ENCODE measurements around the gene ATP8B3. TPM values are rescaled to one million over a fixed set of nuclear protein-coding genes. Genes with fewer than 3 reads are reported as not detected.

ATP8B3 gene
- total and polyA plus RNA-seq, 10 of the 15 experiments (the other 5 are each of a cell fraction or from before 2014, with no cell fraction given) = 0.13 to 1.7 (median 0.52) TPM

- POLR2A ChIA-PET = no interaction called here
- SMC1A ChIA-PET (ENCODE audit: uncharacterized antibody, unreplicated experiment) = no interaction called here
- Histone ChIP-seq H4K20me1 (ENCODE audit: control insufficient read depth, insufficient read depth) (no peaks in the 10 kb centered on the region), H3K27ac (ENCODE audit: control insufficient read depth, insufficient read depth) (no peak overlapping the region), H3K9me3 (replicated peaks; ENCODE audit: control insufficient read depth, insufficient read depth, low read length) (no peaks in the 10 kb centered on the region), H3K4me2 (ENCODE audit: control insufficient read depth, insufficient read depth) (no peak overlapping the region), H3K27me3 (replicated peaks in 1 of 2; ENCODE audit: control insufficient read depth in 2 of 2, insufficient read depth in 2 of 2, low read length in 1 of 2) (no peaks in the 10 kb centered on the region), H2AFZ (ENCODE audit: control insufficient read depth, low read depth, low read length) (no peak overlapping the region), H3K79me2 (ENCODE audit: control insufficient read depth, insufficient read depth, low read length) (no peaks in the 10 kb centered on the region), H3K36me3 (ENCODE audit: control insufficient read depth in 2 of 2, insufficient read depth in 2 of 2, low read length in 1 of 2) (no peaks in the 10 kb centered on the region), H3K4me3 (no peak overlapping the region), H3K4me1 (ENCODE audit: control insufficient read depth, insufficient read depth, low read length) (no peaks in the 10 kb centered on the region), H3K9ac (ENCODE audit: control insufficient read depth, insufficient read depth, low read length) (no peak overlapping the region)
- TF ChIP-seq PRDM15 (CRISPR knock-in tag; IDR thresholded peaks at IDR 0.05) (no peak), CHD4 (IDR thresholded peaks at IDR 0.05) (no peak), NFYB (IDR thresholded peaks at IDR 0.05; ENCODE audit: insufficient read depth, low read depth, low read length) (no peak), EGR1 (IDR thresholded peaks at IDR 0.05; ENCODE audit: borderline replicate concordance in 1 of 2, low read depth in 2 of 2, low read length in 2 of 2) (no peak), TCF7 (IDR thresholded peaks at IDR 0.05; ENCODE audit: borderline replicate concordance) (no peak), PBX3 (IDR thresholded peaks at IDR 0.05; ENCODE audit: insufficient replicate concordance, low read depth, low read length) (no peak), CBFB (IDR thresholded peaks at IDR 0.05; ENCODE audit: low read depth) (no peak), SP1 (IDR thresholded peaks at IDR 0.05; ENCODE audit: low read depth, low read length) (no peak), RCOR1 (conservative IDR thresholded peaks at IDR 0.05; ENCODE audit: low read depth, low read length) (no peak), ETV6 (conservative IDR thresholded peaks at IDR 0.05 in 1 of 2, IDR thresholded peaks at IDR 0.05 in 1 of 2; ENCODE audit: borderline replicate concordance in 1 of 2, low read depth in 1 of 2) (no peak), BACH1 (IDR thresholded peaks at IDR 0.05; ENCODE audit: borderline replicate concordance) (no peak), STAT3 (IDR thresholded peaks at IDR 0.05; ENCODE audit: low read depth, low read length) (no peak), MTA3 (IDR thresholded peaks at IDR 0.05; ENCODE audit: borderline replicate concordance, low read length) (no peak), ATF2 (IDR thresholded peaks at IDR 0.05; ENCODE audit: low read length) (no peak), CTCF (IDR thresholded peaks at IDR 0.05 in 2 of 3, conservative IDR thresholded peaks at IDR 0.05 in 1 of 3; ENCODE audit: control insufficient read depth in 2 of 3, extremely low read depth in 1 of 3, insufficient read depth in 1 of 3, low read depth in 3 of 3, low read length in 3 of 3) (no peak), IRF4 (IDR thresholded peaks at IDR 0.05; ENCODE audit: low read depth, low read length) (no peak), RAD21 (IDR thresholded peaks at IDR 0.05; ENCODE audit: insufficient read depth, low read depth, low read length) (no peak), HDAC6 (IDR thresholded peaks at IDR 0.05; ENCODE audit: unreplicated experiment) (no peak)
- in situ Hi-C loops (cut with MboI) = no loop called here
- no peak for ATAC-seq
- BruUV-seq (replicated peaks) = no TSS peak
- CTCF ChIA-PET = no interaction called here
- FAIRE-seq = no peak
- 34% methylated on average over 6 of the region's 6 CpGs for WGBS (ENCODE audit: insufficient coverage, insufficient replicate concordance, low lambda C conversion rate, missing lambda C conversion rate)
- RAD21 ChIA-PET (ENCODE audit: unreplicated experiment) = no interaction called here
- intact Hi-C loops (cut with micrococcal nuclease; ENCODE audit: unreplicated experiment) = no loop called here
- DNase-seq (ENCODE audit: low read depth, low spot score) = no peak
Measured at GRCh38 chr19:1804858-1805257, 7.2 kb downstream of the ATP8B3 start.

Measured in GM12878 (cell line).